ENCODE data around the gene ISOC2. TPM values are rescaled to one million over a fixed set of nuclear protein-coding genes. Genes with fewer than 3 reads are reported as not detected.

Gene ISOC2
- total and polyA plus RNA-seq, 9 of the 15 experiments (the other 6 are each of a cell fraction or from before 2014, with no cell fraction given), result 1.2 to 229 (median 58.3) TPM

- TF ChIP-seq XRCC5 (IDR thresholded peaks at IDR 0.05; ENCODE audit: low read depth, low read length) (no peak), ADNP (tag; IDR thresholded peaks at IDR 0.05) (no peak), ZNF449 (CRISPR knock-in tag; IDR thresholded peaks at IDR 0.05) (no peak), HIVEP1 (CRISPR knock-in tag; IDR thresholded peaks at IDR 0.05) (no peak), DNMT1 (IDR thresholded peaks at IDR 0.05) (no peak), MEIS2 (IDR thresholded peaks at IDR 0.05; ENCODE audit: partially characterized antibody) (no peak), EWSR1 (IDR thresholded peaks at IDR 0.05; ENCODE audit: borderline replicate concordance, low read depth, partially characterized antibody) (no peak)
Measured at GRCh38 chr19:55471266-55471665, 9.8 kb upstream of the ISOC2 start (continued).

GRCh38 chr19:55468054-55468393, 6.6 kb upstream of the ISOC2 start:
- Histone ChIP-seq H3K27ac (ENCODE audit: extremely low read depth, low read depth, low read length) (peak overlapping the region; percentile 27), H3K9me3 (replicated peaks; ENCODE audit: control insufficient read depth, insufficient read depth, low read depth, low read length) (no peaks in the 10 kb centered on the region), H3K4me2 (ENCODE audit: insufficient read depth, low read length) (peak overlapping the region; percentile 62), H2AFZ (ENCODE audit: low read depth, low read length) (peak overlapping the region; percentile 93), H3K79me2 (ENCODE audit: control insufficient read depth, insufficient read depth, low read length) (no peaks in the 10 kb centered on the region), H3K36me3 (ENCODE audit: control insufficient read depth, insufficient read depth, low read length) (no peaks in the 10 kb centered on the region), H4K20me1 (replicated peaks; ENCODE audit: control insufficient read depth, insufficient read depth, low read length) (no peaks in the 10 kb centered on the region), H3K4me1 (replicated peaks in 1 of 2; ENCODE audit: control insufficient read depth in 2 of 2, insufficient read depth in 2 of 2, low read length in 2 of 2) (peaks cover 23 to 52% of the 10 kb centered on the region in 2 experiments; a peak in 4 of 5 replicates), H3K9me1 (ENCODE audit: control insufficient read depth, insufficient read depth, low read length) (no peaks in the 10 kb centered on the region), H3K9ac (ENCODE audit: insufficient read depth in 1 of 2, low read depth in 2 of 2, low read length in 2 of 2) (peak overlapping the region; percentile 0 to 64; a peak in 3 of 4 replicates), H3K27me3 (ENCODE audit: control insufficient read depth in 2 of 2, insufficient read depth in 2 of 2, low read length in 2 of 2) (no peaks in the 10 kb centered on the region), H3K4me3 (no peak overlapping the region)
- BruUV-seq (replicated peaks), result no TSS peak
- intact Hi-C loops (cut with micrococcal nuclease), result no loop called here
- ATAC-seq (no peak), DNase-seq (ENCODE audit: extremely low read depth in 1 of 4, low spot score in 3 of 4) (no peak), FAIRE-seq (no peak)
- ChIA-PET POLR2A (interaction anchor here (0.8 to 2.3 kb wide), 9 partner anchors 9 to 252 kb away, joined by 3 to 26 read pairs (median 6); partner anchors contain the start of genes NAT14, UBE2S and ZNF628), CTCF (ENCODE audit: low intra/inter-chr PET ratio) (no interaction called here)
- in situ Hi-C loops (cut with MboI), result no loop called here
- 2% methylated on average over 4 of the region's 4 CpGs for WGBS (ENCODE audit: insufficient coverage, low coverage, missing lambda C conversion rate)
- no peak for TF ChIP-seq PHB2 (IDR thresholded peaks at IDR 0.05; ENCODE audit: low read depth)
- TF ChIP-seq TSHZ1 (CRISPR knock-in tag; IDR thresholded peaks at IDR 0.05), result no peak
- TF ChIP-seq ZNF77 (CRISPR knock-in tag; IDR thresholded peaks at IDR 0.05), result no peak
- TF ChIP-seq CTCF (IDR thresholded peaks at IDR 0.05 in 2 of 3, conservative IDR thresholded peaks at IDR 0.05 in 1 of 3; ENCODE audit: insufficient read depth in 2 of 3, low read depth in 1 of 3, low read length in 3 of 3), result peak in 1 of 3 experiments; percentile 34; a peak in 1 of 6 replicates
- TF ChIP-seq ZNF3 (CRISPR knock-in tag; IDR thresholded peaks at IDR 0.05), result peak; percentile 65; the same call in 1 of the 2 replicates
- peak; percentile 46 for TF ChIP-seq RBFOX2 (IDR thresholded peaks at IDR 0.05; ENCODE audit: low read depth, low read length)
- TF ChIP-seq PCBP2 (IDR thresholded peaks at IDR 0.05; ENCODE audit: low read depth, low read length, poor library complexity, severe bottlenecking), result no peak
- TF ChIP-seq POLR2G (IDR thresholded peaks at IDR 0.05; ENCODE audit: low read depth, low read length), result 0 out of 2 replicates have a peak, but pooled peaks have one; percentile 10
